HG02870 (cell line): Measurements from ENCODE around the gene MALRD1.
"Not testable (repeated sequence)": the region's sequence is repeated elsewhere in the genome, so short reads cannot be mapped to it uniquely, and the experiment has no call there.

ENCODE experiments used
- ATAC-seq: cut with Tn5 transposase; IDR thresholded peaks from one replicate; pipeline ENCODE4 v1.9.1; 2021; ENCODE audit warnings: mild to moderate bottlenecking, moderate library complexity; ENCODE audit not compliant: unreplicated experiment

The MALRD1 gene

GRCh38 chr10:19701427-19702052 is 652.9 kb downstream of the MALRD1 start:
- no peak for ATAC-seq

GRCh38 chr10:19702215-19702614 is 653.6 kb downstream of the MALRD1 start:
- ATAC-seq = no peak

GRCh38 chr10:19704544-19704943 is 655.9 kb downstream of the MALRD1 start:
- ATAC-seq = no peak

- no peak for ATAC-seq
These were observed 656.6 kb downstream of the MALRD1 start for GRCh38 chr10:19705250-19705649.

- no peak for ATAC-seq
These were observed 658.3 kb downstream of the MALRD1 start for GRCh38 chr10:19706904-19707303.

- no peak for ATAC-seq
These were observed 658.8 kb downstream of the MALRD1 start for GRCh38 chr10:19707376-19707775.

GRCh38 chr10:19708031-19708430 is 659.4 kb downstream of the MALRD1 start:
- ATAC-seq = no peak

- no peak for ATAC-seq
These were observed 662.0 kb downstream of the MALRD1 start for GRCh38 chr10:19710600-19710999.

- no peak for ATAC-seq
These were observed 664.6 kb downstream of the MALRD1 start for GRCh38 chr10:19713159-19713558.

- no peak for ATAC-seq
These were observed 665.4 kb downstream of the MALRD1 start for GRCh38 chr10:19713800-19714525.

GRCh38 chr10:19719284-19719683 is 670.7 kb downstream of the MALRD1 start:
- ATAC-seq = no peak

- ATAC-seq = no peak
These were observed 675.7 kb downstream of the MALRD1 start for GRCh38 chr10:19724287-19724686.

- no peak for ATAC-seq
These were observed 679.8 kb downstream of the MALRD1 start for GRCh38 chr10:19728376-19728775.

- no peak for ATAC-seq
These were observed 680.4 kb downstream of the MALRD1 start for GRCh38 chr10:19728964-19729363.

- no peak for ATAC-seq
These were observed 681.7 kb downstream of the MALRD1 start for GRCh38 chr10:19730167-19730906.

- no peak for ATAC-seq
These were observed 682.3 kb downstream of the MALRD1 start for GRCh38 chr10:19730907-19731217.

GRCh38 chr10:19731560-19731959 is 683.0 kb downstream of the MALRD1 start:
- no peak for ATAC-seq

GRCh38 chr10:19738440-19738839 is 689.8 kb downstream of the MALRD1 start:
- no peak for ATAC-seq

- ATAC-seq = not testable (repeated sequence)
These were observed 690.6 kb downstream of the MALRD1 start for GRCh38 chr10:19739232-19739631.

- not testable (repeated sequence) for ATAC-seq
These were observed 693.5 kb downstream of the MALRD1 start for GRCh38 chr10:19742144-19742543.

- no peak for ATAC-seq
These were observed 697.1 kb downstream of the MALRD1 start for GRCh38 chr10:19745672-19746071.

GRCh38 chr10:19749185-19749729 is 700.7 kb downstream of the MALRD1 start:
- no peak for ATAC-seq
